Left lung (tissue), 10 donors: ENCODE results near the gene SPINK1. TPM values are rescaled to one million over a fixed set of nuclear protein-coding genes. Genes with fewer than 3 reads are reported as not detected.

ENCODE experiments used
- ATAC-seq: fragments of 200-7000 bp; cut with Tn5 transposase; one replicate; pipeline ENCODE4 v1.9.1; 2020; ENCODE audit warnings: moderate library complexity
- DNase-seq, 4 donors: peaks; one replicate each; pipeline ENCODE4 v3.0.0-alpha.2; 2013 to 2020
- H3K27ac ChIP-seq, 2 donors: fragments of 200-600 bp; sonication (generic) in 1 of 2; one replicate each; pipeline versions ENCODE4 v1.5.0 to v1.8.0; 2020 to 2021
- H3K27me3 ChIP-seq, 2 donors: fragments of 200-600 bp; sonication (generic) in 1 of 2; one replicate each; pipeline versions ENCODE4 v1.5.0 to v1.8.0; 2020 to 2021
- H3K36me3 ChIP-seq, 2 donors: fragments of 200-600 bp; sonication (generic) in 1 of 2; one replicate each; pipeline versions ENCODE4 v1.5.0 to v1.8.0; 2020 to 2021
- H3K4me1 ChIP-seq, 2 donors: fragments of 200-600 bp; one replicate each; pipeline ENCODE4 v1.8.0; 2021
- H3K4me3 ChIP-seq, 2 donors: fragments of 200-600 bp; sonication (generic) in 1 of 2; one replicate each; pipeline versions ENCODE4 v1.5.0 to v1.8.0; 2020 to 2021; ENCODE audit warnings: mild to moderate bottlenecking in 1 of 2
- H3K9me3 ChIP-seq, 2 donors: fragments of 200-600 bp; sonication (generic) in 1 of 2; one replicate each; pipeline versions ENCODE4 v1.5.0 to v1.8.0; 2020 to 2021
- intact Hi-C, 2 donors: fragments of 100-400 bp; cut with DNase I; formaldehyde crosslinking; loops; one replicate each; pipeline versions ENCODE4 v1.11.2 to v1.14.2; 2022
- polyA plus RNA-seq, 6 donors: library from polyadenylated mRNA; unstranded; fragments of 120-200 nt; gene quantifications; one replicate each; pipeline ENCODE4 v1.2.1, GENCODE V29; 2013; ENCODE audit not compliant: insufficient read length in 6 of 6
- total RNA-seq, 2 donors: library from RNA; stranded (reverse); fragmentation: NEBNext Ultra II Directional; extraction: Animal tissue kit (Norgen Biotek cat#: 25700); gene quantifications; one replicate each; pipeline ENCODE4 v1.2.1, GENCODE V29; 2021
- TF ChIP-seq, protein P1 (sequence below), 2 donors: fragments of 200-600 bp; sonication (generic) in 1 of 2; IDR thresholded peaks; one replicate each; pipeline versions ENCODE4 v1.5.0 to v1.8.0; 2021; ENCODE audit warnings: antibody characterized with exemption in 2 of 2
- donor health status: DM: no; HTN: yes; CAD: no.
- donor health status: DM: no; HTN: no; CAD: no.

The SPINK1 gene
- total and polyA plus RNA-seq, 8 donors = 0.61 to 74.5 (median 1.4) TPM

DNA sequence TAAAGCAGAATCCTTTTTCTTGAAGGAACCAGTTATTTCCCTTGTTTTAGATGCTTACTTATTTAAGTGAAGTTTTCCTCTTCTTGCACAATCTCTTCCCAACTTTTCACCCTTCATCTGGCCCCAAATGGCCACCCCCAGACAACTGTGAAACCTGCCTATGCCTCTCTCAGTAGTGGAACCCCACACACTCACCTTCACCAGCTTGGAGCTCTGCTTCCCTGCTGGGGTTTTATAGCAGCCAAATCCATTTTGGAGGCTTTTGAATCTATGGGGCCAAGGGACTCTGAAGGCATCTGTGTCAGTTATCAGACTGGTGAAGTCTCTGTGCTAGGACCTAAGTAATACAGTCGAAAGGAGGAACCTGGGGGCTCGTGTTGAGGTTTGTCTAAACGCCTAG is 22.9 kb upstream of the SPINK1 start:
- H3K27ac ChIP-seq = no peak overlapping the region
- TF ChIP-seq, protein P1, sequence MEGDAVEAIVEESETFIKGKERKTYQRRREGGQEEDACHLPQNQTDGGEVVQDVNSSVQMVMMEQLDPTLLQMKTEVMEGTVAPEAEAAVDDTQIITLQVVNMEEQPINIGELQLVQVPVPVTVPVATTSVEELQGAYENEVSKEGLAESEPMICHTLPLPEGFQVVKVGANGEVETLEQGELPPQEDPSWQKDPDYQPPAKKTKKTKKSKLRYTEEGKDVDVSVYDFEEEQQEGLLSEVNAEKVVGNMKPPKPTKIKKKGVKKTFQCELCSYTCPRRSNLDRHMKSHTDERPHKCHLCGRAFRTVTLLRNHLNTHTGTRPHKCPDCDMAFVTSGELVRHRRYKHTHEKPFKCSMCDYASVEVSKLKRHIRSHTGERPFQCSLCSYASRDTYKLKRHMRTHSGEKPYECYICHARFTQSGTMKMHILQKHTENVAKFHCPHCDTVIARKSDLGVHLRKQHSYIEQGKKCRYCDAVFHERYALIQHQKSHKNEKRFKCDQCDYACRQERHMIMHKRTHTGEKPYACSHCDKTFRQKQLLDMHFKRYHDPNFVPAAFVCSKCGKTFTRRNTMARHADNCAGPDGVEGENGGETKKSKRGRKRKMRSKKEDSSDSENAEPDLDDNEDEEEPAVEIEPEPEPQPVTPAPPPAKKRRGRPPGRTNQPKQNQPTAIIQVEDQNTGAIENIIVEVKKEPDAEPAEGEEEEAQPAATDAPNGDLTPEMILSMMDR (IDR thresholded peaks at IDR 0.05) = no peak
- DNase-seq (no peak), ATAC-seq (no peak)
- intact Hi-C loops = no loop called here
- no peaks in the 10 kb centered on the region for H3K27me3 ChIP-seq
- no peak overlapping the region for H3K4me3 ChIP-seq
- H3K9me3 ChIP-seq = no peaks in the 10 kb centered on the region
- no peaks in the 10 kb centered on the region for H3K36me3 ChIP-seq
- H3K4me1 ChIP-seq = no peaks in the 10 kb centered on the region

DNA sequence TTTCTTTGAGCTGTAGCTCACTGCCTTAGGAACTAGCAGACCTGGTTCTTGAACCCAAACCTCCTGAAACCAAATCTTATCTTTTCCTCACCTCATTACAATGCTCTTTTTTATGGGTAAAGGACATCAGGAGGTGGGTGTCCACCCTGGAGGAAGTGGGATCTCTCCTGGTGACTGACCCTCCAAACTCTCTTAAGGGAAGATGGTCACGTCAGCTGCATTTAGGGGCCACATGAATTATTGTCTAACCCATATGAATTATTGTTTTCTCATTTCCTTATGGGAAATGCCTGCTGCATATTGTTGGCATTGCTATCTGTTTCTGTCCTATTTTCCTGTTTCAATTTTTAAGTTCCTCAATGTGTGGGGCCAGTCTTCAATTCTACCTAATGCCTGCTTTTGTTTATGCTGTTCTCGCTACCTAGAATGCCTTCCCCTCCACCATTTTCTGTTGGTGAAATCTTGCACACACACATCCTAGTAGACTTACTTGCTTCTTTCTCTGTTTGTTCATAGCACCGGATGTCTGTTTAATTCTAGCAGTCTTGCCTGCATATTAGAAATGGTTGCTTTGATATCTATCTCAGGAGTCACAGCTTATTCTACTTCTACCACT is 22.0 kb upstream of the SPINK1 start:
- TF ChIP-seq, protein P1 (IDR thresholded peaks at IDR 0.05) = no peak
- Histone ChIP-seq H3K4me3 (no peak overlapping the region), H3K27me3 (no peaks in the 10 kb centered on the region), H3K9me3 (no peaks in the 10 kb centered on the region), H3K27ac (no peak overlapping the region), H3K4me1 (no peaks in the 10 kb centered on the region), H3K36me3 (no peaks in the 10 kb centered on the region)
- no peak for ATAC-seq
- intact Hi-C loops = no loop called here
- DNase-seq = no peak

DNA sequence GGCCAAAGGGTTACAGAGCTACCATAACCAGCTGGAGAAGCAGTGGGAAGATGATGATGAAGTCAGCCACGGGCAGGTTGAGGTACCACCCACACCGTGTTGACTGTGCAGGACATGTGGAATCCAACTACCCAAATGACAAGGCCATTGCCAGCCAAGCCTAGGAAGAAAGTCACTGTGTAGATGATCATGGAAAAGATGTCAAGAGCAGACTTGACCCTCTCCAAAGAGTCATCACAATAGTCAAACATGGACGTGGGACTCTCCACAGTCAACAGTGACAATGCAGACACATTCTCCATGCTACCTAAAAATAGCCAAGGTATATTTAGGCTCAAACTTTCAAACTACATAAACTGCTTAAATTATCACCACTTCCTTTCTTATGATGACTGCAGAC is 20.9 kb upstream of the SPINK1 start:
- Histone ChIP-seq H3K27ac (no peak overlapping the region), H3K36me3 (no peaks in the 10 kb centered on the region), H3K4me3 (no peak overlapping the region), H3K27me3 (no peaks in the 10 kb centered on the region), H3K4me1 (no peaks in the 10 kb centered on the region), H3K9me3 (no peaks in the 10 kb centered on the region)
- ATAC-seq (no peak), DNase-seq (no peak)
- intact Hi-C loops = no loop called here
- TF ChIP-seq, protein P1 (IDR thresholded peaks at IDR 0.05) = no peak

DNA sequence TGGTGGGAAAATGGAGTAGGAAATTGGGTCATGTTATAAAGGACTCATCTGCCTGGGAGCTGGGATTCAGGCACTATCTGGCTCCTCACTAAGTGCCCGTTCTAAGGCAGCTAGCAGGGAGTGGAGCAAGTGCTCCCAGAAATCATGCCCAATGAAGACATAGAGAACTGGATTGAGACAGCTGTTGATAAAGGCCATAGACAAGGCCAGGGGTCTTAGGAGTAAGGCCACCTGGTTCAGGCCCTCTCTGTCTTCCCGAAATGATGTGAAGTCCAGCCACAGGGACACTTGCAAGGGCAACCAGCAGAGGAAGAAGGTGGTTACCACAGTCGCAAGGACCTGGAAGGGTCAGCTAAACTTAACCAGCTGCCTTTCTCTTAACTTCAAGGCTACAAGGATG is 20.1 kb upstream of the SPINK1 start:
- Histone ChIP-seq H3K9me3 (no peaks in the 10 kb centered on the region), H3K27me3 (no peaks in the 10 kb centered on the region), H3K4me1 (no peaks in the 10 kb centered on the region), H3K36me3 (no peaks in the 10 kb centered on the region), H3K4me3 (no peak overlapping the region), H3K27ac (no peak overlapping the region)
- TF ChIP-seq, protein P1 (IDR thresholded peaks at IDR 0.05) = no peak
- no peak for ATAC-seq
- intact Hi-C loops = no loop called here
- no peak for DNase-seq

DNA sequence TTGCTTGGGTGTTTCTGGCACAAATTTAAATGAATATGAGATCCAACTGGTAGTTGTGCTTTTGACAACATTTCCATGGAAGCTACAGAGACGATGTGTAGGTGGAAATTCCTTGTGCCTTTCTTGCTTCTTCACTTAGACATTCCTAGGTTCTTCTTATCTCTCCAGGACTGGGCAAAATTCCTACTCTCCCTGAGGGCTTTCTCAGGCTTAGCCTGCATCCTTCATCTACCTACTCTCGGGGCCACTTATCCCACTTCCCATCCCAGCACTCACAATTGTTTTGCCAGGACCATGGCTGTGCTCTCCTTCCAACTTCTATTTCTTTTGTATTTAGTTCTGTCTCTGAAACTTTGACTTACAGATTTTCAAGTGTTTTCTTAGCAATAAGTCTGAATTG is 17.8 kb upstream of the SPINK1 start:
- H3K27ac ChIP-seq = no peak overlapping the region
- TF ChIP-seq, protein P1 (IDR thresholded peaks at IDR 0.05) = no peak
- no peak overlapping the region for H3K4me3 ChIP-seq
- no peak for ATAC-seq
- H3K36me3 ChIP-seq = no peaks in the 10 kb centered on the region
- no peak for DNase-seq
- no peaks in the 10 kb centered on the region for H3K27me3 ChIP-seq
- intact Hi-C loops = no loop called here
- H3K9me3 ChIP-seq = no peaks in the 10 kb centered on the region
- H3K4me1 ChIP-seq = no peaks in the 10 kb centered on the region
